ENCODE data around the gene SUB1.

DNA sequence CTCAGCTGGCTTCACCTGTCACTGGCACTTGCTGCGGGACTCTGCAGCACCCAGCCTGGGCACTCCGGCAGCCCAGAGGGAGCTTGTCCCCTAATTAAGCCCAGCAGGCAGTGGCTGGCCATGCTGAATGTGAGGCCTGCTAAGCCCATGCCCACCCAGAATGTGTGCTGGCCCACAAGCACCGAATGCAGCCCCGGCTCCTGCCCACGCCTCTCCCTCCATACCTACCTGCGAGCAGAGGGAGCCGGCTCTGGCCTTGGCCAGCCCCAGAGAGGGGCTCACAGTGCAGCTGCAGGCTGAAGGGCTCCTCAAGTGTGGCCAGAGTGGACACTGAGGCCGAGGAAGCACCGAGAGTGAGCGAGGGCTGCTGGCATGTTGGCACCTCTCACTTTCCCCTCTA is 32.4 kb upstream of the SUB1 start:
- TF ChIP-seq, protein P1, sequence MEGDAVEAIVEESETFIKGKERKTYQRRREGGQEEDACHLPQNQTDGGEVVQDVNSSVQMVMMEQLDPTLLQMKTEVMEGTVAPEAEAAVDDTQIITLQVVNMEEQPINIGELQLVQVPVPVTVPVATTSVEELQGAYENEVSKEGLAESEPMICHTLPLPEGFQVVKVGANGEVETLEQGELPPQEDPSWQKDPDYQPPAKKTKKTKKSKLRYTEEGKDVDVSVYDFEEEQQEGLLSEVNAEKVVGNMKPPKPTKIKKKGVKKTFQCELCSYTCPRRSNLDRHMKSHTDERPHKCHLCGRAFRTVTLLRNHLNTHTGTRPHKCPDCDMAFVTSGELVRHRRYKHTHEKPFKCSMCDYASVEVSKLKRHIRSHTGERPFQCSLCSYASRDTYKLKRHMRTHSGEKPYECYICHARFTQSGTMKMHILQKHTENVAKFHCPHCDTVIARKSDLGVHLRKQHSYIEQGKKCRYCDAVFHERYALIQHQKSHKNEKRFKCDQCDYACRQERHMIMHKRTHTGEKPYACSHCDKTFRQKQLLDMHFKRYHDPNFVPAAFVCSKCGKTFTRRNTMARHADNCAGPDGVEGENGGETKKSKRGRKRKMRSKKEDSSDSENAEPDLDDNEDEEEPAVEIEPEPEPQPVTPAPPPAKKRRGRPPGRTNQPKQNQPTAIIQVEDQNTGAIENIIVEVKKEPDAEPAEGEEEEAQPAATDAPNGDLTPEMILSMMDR (conservative IDR thresholded peaks at IDR 0.05; ENCODE audit: low read length) = no peak
- no peak for TF ChIP-seq EZH2phosphoT487 (IDR thresholded peaks at IDR 0.05; ENCODE audit: borderline replicate concordance)

All from Loucy (cell line).